ENCODE measurements around the gene DARS1.

GRCh38 chr2:136031711-136032110, 46.3 kb upstream of the DARS1 start:
- TF ChIP-seq CTCF (IDR thresholded peaks at IDR 0.05) (no peak), POLR2A (IDR thresholded peaks at IDR 0.05) (no peak)
